Cardiac muscle cell (in vitro differentiated cells and primary cell): ENCODE data around the gene SEMA4D. TPM values are rescaled to one million over a fixed set of nuclear protein-coding genes. Genes with fewer than 3 reads are reported as not detected.
"Not testable (repeated sequence)": the region's sequence is repeated elsewhere in the genome, so short reads cannot be mapped to it uniquely, and the experiment has no call there.

ENCODE experiments used
- DNase-seq, 2 donors: peaks; one replicate each; pipeline versions ENCODE4 v3.0.0 to v3.0.0-alpha.2; 2010 to 2017; ENCODE audit warnings: low read depth in 1 of 2, low spot score in 1 of 2
- H3K27ac ChIP-seq: fragments of 200-600 bp; sonication (generic); 2 replicates; pipeline ENCODE4 v1.5.1; 2016
- H3K27me3 ChIP-seq: fragments of 200-600 bp; sonication (generic); 2 replicates; pipeline ENCODE4 v1.6.0; 2016; ENCODE audit warnings: control low read depth
- H3K36me3 ChIP-seq: fragments of 200-600 bp; sonication (generic); 2 replicates; pipeline ENCODE4 v1.5.1; 2016; ENCODE audit warnings: control low read depth
- H3K4me1 ChIP-seq: fragments of 200-600 bp; sonication (generic); 2 replicates; pipeline ENCODE4 v1.8.1; 2017; ENCODE audit warnings: low read depth, mild to moderate bottlenecking, mixed run types
- H3K4me3 ChIP-seq: fragments of 200-600 bp; sonication (generic); 2 replicates; pipeline ENCODE4 v1.5.1; 2016; ENCODE audit warnings: mild to moderate bottlenecking
- H3K9me3 ChIP-seq: fragments of 200-600 bp; sonication (generic); 2 replicates; pipeline ENCODE4 v1.5.1; 2017; ENCODE audit warnings: low read depth, mild to moderate bottlenecking, control low read depth
- polyA plus RNA-seq: library from polyadenylated mRNA; unstranded; fragments of >200 nt; fragmentation: Nextera tagmentation; extraction: Ambion mirVana; gene quantifications from 2 replicates; pipeline ENCODE4 v1.2.1, GENCODE V29; 2016
- total RNA-seq: library from RNA; depleted of rRNA; stranded (reverse); fragments of >200 nt; gene quantifications from 2 replicates; pipeline ENCODE4 v1.2.3, GENCODE V29; 2016
- TF ChIP-seq, protein P1 (sequence below): IDR thresholded peaks from 2 replicates; pipeline ENCODE4 v1.5.1; 2012; ENCODE audit warnings: low read depth, mild to moderate bottlenecking, low read length

The SEMA4D gene
- total and polyA plus RNA-seq, 2 experiments from 2014 or later = 16.5 to 34.2 TPM

DNA sequence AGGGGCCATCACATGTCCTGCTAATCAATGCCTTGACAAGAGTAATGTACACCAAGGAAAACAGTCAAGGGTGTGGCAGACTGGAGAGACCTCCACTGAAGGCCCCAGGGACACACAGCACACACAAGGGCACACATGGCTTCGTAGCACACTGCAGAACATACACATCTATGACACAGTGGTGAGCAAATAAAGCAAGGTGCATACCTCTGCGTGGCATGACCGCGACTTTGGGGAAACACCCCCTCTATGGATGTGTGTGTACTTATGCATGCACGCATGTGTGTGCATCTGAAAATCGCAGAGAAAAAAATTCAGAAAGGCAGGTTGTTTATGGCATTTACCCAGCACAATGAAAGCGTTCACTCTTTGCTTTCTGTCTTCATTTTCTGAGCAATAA is 20.5 kb downstream of the SEMA4D start:
- TF ChIP-seq, protein P1, sequence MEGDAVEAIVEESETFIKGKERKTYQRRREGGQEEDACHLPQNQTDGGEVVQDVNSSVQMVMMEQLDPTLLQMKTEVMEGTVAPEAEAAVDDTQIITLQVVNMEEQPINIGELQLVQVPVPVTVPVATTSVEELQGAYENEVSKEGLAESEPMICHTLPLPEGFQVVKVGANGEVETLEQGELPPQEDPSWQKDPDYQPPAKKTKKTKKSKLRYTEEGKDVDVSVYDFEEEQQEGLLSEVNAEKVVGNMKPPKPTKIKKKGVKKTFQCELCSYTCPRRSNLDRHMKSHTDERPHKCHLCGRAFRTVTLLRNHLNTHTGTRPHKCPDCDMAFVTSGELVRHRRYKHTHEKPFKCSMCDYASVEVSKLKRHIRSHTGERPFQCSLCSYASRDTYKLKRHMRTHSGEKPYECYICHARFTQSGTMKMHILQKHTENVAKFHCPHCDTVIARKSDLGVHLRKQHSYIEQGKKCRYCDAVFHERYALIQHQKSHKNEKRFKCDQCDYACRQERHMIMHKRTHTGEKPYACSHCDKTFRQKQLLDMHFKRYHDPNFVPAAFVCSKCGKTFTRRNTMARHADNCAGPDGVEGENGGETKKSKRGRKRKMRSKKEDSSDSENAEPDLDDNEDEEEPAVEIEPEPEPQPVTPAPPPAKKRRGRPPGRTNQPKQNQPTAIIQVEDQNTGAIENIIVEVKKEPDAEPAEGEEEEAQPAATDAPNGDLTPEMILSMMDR = no peak

DNA sequence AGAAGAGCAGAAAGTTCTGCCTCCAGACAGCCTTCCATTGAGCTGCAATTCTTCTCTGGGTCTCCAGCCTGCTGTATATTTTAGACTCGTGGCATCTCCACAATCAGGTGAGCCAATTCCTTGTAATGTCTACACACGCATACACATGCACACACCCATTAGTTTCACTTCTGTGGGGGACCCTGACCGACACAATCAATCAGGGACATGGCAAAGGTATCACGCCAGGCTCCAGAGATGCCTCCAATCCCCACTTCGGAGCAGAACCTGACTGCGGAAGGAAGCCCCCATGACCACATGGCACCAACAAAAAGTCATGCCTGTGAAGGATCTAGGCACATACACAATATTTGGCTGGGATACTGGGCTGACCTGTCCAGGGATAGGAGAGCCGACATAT is 21.4 kb downstream of the SEMA4D start:
- Histone ChIP-seq H3K27me3 (no peaks in the 10 kb centered on the region), H3K27ac (no peak overlapping the region), H3K4me3 (no peak overlapping the region), H3K9me3 (no peaks in the 10 kb centered on the region), H3K36me3 (no peaks in the 10 kb centered on the region), H3K4me1 (peaks cover 18% of the 10 kb centered on the region)
- TF ChIP-seq, protein P1 = no peak
- no peak for DNase-seq

More for the DNA sequence above, 20.5 kb downstream of the SEMA4D start:
- H3K36me3 ChIP-seq = no peaks in the 10 kb centered on the region
- no peak for DNase-seq
- H3K4me3 ChIP-seq = no peak overlapping the region
- peaks cover 27% of the 10 kb centered on the region for H3K4me1 ChIP-seq
- no peaks in the 10 kb centered on the region for H3K9me3 ChIP-seq
- H3K27ac ChIP-seq = no peak overlapping the region
- no peaks in the 10 kb centered on the region for H3K27me3 ChIP-seq

DNA sequence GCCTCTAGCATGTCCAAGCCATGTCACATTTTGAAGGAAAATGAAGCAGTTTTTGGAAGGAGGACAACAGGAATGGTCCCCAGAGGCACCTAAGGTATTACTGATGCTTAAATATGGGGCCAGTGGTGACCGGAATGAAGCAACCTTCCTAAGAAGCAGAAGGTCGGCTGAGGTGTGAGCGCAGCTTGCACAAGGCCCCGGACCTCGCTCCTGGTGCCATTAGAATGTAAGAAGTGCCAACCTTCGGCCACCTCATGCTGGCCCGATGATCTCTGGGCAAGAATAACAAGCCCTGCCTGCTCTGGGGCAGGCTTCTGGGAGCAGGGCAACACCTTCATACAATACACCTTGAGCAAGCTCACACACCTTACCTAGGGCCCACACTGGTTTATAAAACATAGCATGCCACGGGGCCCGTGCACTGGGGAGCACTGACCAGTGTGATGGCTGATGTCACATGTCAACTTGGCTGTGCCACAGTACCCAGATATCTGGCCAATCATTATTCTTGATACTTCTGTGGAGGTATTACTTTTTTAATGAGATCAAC is 21.9 kb downstream of the SEMA4D start:
- no peak overlapping the region for H3K4me3 ChIP-seq
- H3K27ac ChIP-seq = no peak overlapping the region
- peaks cover 18% of the 10 kb centered on the region for H3K4me1 ChIP-seq
- H3K9me3 ChIP-seq = no peaks in the 10 kb centered on the region
- no peaks in the 10 kb centered on the region for H3K36me3 ChIP-seq
- TF ChIP-seq, protein P1 = no peak
- H3K27me3 ChIP-seq = no peaks in the 10 kb centered on the region
- DNase-seq = no peak

DNA sequence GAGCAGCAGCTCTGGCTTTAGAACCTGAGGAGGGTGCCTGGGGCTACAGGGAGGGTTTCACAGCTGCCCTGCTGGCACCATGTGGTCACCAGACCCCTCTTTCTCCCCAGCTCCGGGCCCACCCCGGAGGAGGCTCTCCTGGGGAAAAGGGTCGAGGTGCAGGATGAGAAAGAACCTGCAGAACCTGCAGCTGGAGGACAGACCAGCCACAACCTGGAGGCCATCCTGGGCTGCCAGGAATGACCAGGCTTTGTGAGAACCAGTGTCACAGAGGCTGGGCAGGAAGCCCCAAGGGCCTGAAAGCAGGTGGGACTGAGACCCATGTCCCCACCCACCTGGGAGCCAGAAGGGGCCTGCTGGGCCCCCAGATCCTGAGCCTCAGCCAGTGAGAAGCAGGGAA is 23.0 kb downstream of the SEMA4D start:
- Histone ChIP-seq H3K27ac (no peak overlapping the region), H3K4me3 (no peak overlapping the region), H3K36me3 (no peaks in the 10 kb centered on the region), H3K4me1 (peaks cover 18% of the 10 kb centered on the region), H3K9me3 (no peaks in the 10 kb centered on the region), H3K27me3 (no peaks in the 10 kb centered on the region)
- TF ChIP-seq, protein P1 = no peak
- no peak for DNase-seq

DNA sequence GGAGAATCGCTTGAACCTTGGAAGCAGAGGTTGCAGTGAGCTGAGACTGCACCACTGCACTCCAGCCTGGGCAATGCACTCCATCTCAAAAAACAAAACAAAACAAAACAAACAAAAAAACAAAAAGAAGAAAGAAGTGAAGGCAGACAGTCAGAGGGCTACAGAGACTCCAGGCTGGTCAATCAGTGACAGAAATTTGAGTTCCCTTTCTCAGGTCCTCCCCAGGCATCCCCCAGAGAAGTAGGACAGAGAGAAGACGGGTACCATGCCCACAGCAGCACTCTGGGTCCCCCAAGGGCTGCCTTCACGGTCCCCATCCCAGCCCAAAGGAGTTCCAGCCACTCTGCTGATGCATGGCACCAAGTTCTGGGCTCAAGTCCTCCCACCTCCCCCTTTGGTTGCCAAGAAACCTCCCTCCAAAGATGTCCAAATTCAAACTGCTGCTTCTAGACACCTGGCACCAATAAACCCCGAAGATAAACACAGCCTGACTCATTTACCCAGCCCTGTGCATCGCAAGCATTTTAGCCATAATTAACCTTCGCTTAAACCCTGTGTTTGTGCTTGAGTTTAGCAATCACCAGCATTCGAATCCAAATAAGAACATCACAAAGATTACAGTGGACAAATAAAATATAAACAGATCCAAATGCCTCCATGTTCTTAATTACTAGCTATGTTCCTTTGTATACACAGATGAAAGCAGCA is 24.0 kb downstream of the SEMA4D start:
- H3K4me3 ChIP-seq = no peak overlapping the region
- H3K27me3 ChIP-seq = no peaks in the 10 kb centered on the region
- peaks cover 18% of the 10 kb centered on the region for H3K4me1 ChIP-seq
- H3K9me3 ChIP-seq = no peaks in the 10 kb centered on the region
- H3K27ac ChIP-seq = no peak overlapping the region
- DNase-seq = no peak
- no peaks in the 10 kb centered on the region for H3K36me3 ChIP-seq
- TF ChIP-seq, protein P1 = no peak

DNA sequence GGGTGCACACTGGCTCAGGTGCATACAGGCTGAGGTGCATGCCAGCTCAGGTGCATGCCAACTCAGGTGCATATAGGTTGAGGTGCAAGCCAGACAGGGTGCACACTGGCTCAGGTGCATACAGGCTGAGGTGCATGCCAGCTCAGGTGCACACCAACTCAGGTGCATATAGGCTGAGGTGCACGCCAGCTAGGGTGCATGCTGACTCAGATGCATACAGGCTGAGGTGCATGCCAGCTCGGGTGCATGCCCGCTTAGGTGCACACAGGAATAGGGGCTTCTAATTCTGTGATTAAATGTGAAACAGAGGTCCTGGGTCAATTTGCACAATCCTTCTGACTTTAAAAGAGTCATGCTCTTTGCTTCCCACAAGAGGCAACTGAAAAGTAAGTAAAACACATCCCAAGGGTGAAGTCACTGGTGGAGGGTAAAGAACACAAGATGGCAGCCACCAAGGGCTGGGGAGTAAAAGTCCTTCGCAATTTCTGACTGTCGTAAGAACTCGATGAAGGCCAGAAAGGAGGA is 26.1 kb downstream of the SEMA4D start:
- H3K4me3 ChIP-seq, H3K36me3 ChIP-seq, H3K9me3 ChIP-seq, H3K27ac ChIP-seq, DNase-seq, H3K27me3 ChIP-seq, H3K4me1 ChIP-seq: not testable (repeated sequence)
